Thyroid gland (tissue), 4 donors: ENCODE results near the gene MAPK1IP1L. TPM values are rescaled to one million over a fixed set of nuclear protein-coding genes. Genes with fewer than 3 reads are reported as not detected.
A peak's percentile ranks its signal among the peaks of the same experiment; 100 is the strongest.

ENCODE experiments used
- DNase-seq, 2 donors: peaks; one replicate each; pipeline ENCODE4 v3.0.0-alpha.2; 2019
- H3K27ac ChIP-seq, 3 donors: fragments of 200-600 bp; sonication (generic); 1 replicate in 2 of 3; 2 replicates in 1 of 3; pipeline ENCODE4 v1.5.1; 2016 to 2019; ENCODE audit warnings: mild to moderate bottlenecking in 1 of 3, moderate library complexity in 1 of 3
- H3K27me3 ChIP-seq: fragments of 200-600 bp; sonication (generic); one replicate; pipeline ENCODE4 v1.5.1; 2019
- H3K36me3 ChIP-seq, 2 donors: fragments of 200-600 bp; sonication (generic); one replicate each; pipeline ENCODE4 v1.5.1; 2016 to 2019
- H3K4me1 ChIP-seq, 2 donors: fragments of 200-600 bp; sonication (generic); one replicate each; pipeline ENCODE4 v1.5.1; 2017 to 2019
- H3K4me3 ChIP-seq, 3 donors: fragments of 200-600 bp; sonication (generic); replicated peaks in 1 of 3; 1 replicate in 2 of 3; 2 replicates in 1 of 3; pipeline ENCODE4 v1.5.1; 2016; ENCODE audit warnings: mild to moderate bottlenecking in 1 of 3
- H3K9me3 ChIP-seq: fragments of 200-600 bp; sonication (generic); one replicate; pipeline ENCODE4 v1.5.1; 2017
- CTCF ChIP-seq, 6 experiments: fragments of 200-600 bp in 3 of 6; fragments of 450-650 bp in 3 of 6; sonication (generic) in 3 of 6; IDR thresholded peaks; one replicate each; pipeline ENCODE4 v1.5.1; 2016 to 2019; ENCODE audit warnings: antibody characterized with exemption in 6 of 6, mild to moderate bottlenecking in 2 of 6, inconsistent platforms in 1 of 6, moderate library complexity in 1 of 6
- POLR2A ChIP-seq, 2 donors: fragments of 450-650 bp; IDR thresholded peaks; one replicate each; pipeline ENCODE4 v1.6.1; 2017; ENCODE audit warnings: antibody characterized with exemption in 2 of 2, mild to moderate bottlenecking in 2 of 2, moderate library complexity in 1 of 2
- WGBS, 2 donors: methylation state at CpG; one replicate each; pipeline ENCODE4 v1.1.5; 2017; 5-methylcytosine and 5-hydroxymethylcytosine counted together
- intact Hi-C: fragments of 100-400 bp; cut with DNase I; formaldehyde crosslinking; loops from one replicate; pipeline ENCODE4 v1.15.1; 2023
- total RNA-seq, 4 donors: library from RNA; depleted of rRNA; stranded (reverse); fragments of >200 nt; gene quantifications; one replicate each; pipeline ENCODE4 v1.2.3, GENCODE V29; 2016

Gene MAPK1IP1L
- total RNA-seq, 4 donors from 2014 or later: 56.6 to 89.9 (median 69.6) TPM

GRCh38 chr14:55065411-55065810 is 14.0 kb downstream of the MAPK1IP1L start:
- TF ChIP-seq POLR2A (IDR thresholded peaks at IDR 0.05) (no peak), CTCF (IDR thresholded peaks at IDR 0.05) (no peak)
- Histone ChIP-seq H3K4me1 (peaks cover 12 to 14% of the 10 kb centered on the region in 2 donors), H3K4me3 (no peak overlapping the region), H3K36me3 (peaks cover 14 to 16% of the 10 kb centered on the region in 2 donors), H3K27me3 (no peaks in the 10 kb centered on the region), H3K9me3 (no peaks in the 10 kb centered on the region), H3K27ac (peak overlapping the region in 2 of 3 donors; percentile 8 to 24)
- WGBS, 2 donors: 76 to 84% methylated on average over 2 of the region's 2 CpGs
- intact Hi-C loops: no loop called here
- no peak for DNase-seq

GRCh38 chr14:55066223-55066622 is 14.8 kb downstream of the MAPK1IP1L start:
- peaks cover 12 to 17% of the 10 kb centered on the region in 2 donors for H3K4me1 ChIP-seq
- no peaks in the 10 kb centered on the region for H3K9me3 ChIP-seq
- no peak overlapping the region for H3K4me3 ChIP-seq
- intact Hi-C loops: no loop called here
- H3K27ac ChIP-seq: peak overlapping the region in 1 of 3 donors; percentile 27
- H3K36me3 ChIP-seq: peaks cover 14 to 16% of the 10 kb centered on the region in 2 donors
- 94 to 97% methylated on average over 1 of the region's 1 CpG for WGBS, 2 donors
- no peak for DNase-seq
- TF ChIP-seq CTCF (IDR thresholded peaks at IDR 0.05) (no peak), POLR2A (IDR thresholded peaks at IDR 0.05) (no peak)
- no peaks in the 10 kb centered on the region for H3K27me3 ChIP-seq

GRCh38 chr14:55070981-55071411 is 19.5 kb downstream of the MAPK1IP1L start:
- no peak for DNase-seq
- H3K27me3 ChIP-seq: no peaks in the 10 kb centered on the region
- H3K4me3 ChIP-seq: no peak overlapping the region
- TF ChIP-seq CTCF (IDR thresholded peaks at IDR 0.05) (no peak), POLR2A (IDR thresholded peaks at IDR 0.05) (no peak)
- peaks cover 9 to 19% of the 10 kb centered on the region in 2 donors for H3K4me1 ChIP-seq
- no peaks in the 10 kb centered on the region for H3K9me3 ChIP-seq
- H3K36me3 ChIP-seq: no peaks in the 10 kb centered on the region
- H3K27ac ChIP-seq: peak overlapping the region in 1 of 3 donors; percentile 19
- 77 to 87% methylated on average over 4 of the region's 4 CpGs for WGBS, 2 donors
- intact Hi-C loops: no loop called here

GRCh38 chr14:55071870-55072640 is 20.6 kb downstream of the MAPK1IP1L start:
- intact Hi-C loops: no loop called here
- no peak overlapping the region for H3K4me3 ChIP-seq
- no peaks in the 10 kb centered on the region for H3K9me3 ChIP-seq
- peak overlapping the region; percentile 29 to 72 (median 43) for H3K27ac ChIP-seq
- WGBS, 2 donors: 10 to 15% methylated on average over 10 of the region's 10 CpGs
- DNase-seq: peak in 1 of 2 donors; percentile 32
- TF ChIP-seq CTCF (IDR thresholded peaks at IDR 0.05) (no peak), POLR2A (IDR thresholded peaks at IDR 0.05) (no peak)
- H3K36me3 ChIP-seq: no peaks in the 10 kb centered on the region
- H3K27me3 ChIP-seq: no peaks in the 10 kb centered on the region
- H3K4me1 ChIP-seq: peaks cover 9 to 19% of the 10 kb centered on the region in 2 donors

GRCh38 chr14:55073856-55074255 is 22.4 kb downstream of the MAPK1IP1L start:
- WGBS, 2 donors: 50 to 61% methylated on average over 2 of the region's 2 CpGs
- peaks cover 9 to 19% of the 10 kb centered on the region in 2 donors for H3K4me1 ChIP-seq
- no peak overlapping the region for H3K27ac ChIP-seq

More at GRCh38 chr14:55073856-55074255, 22.4 kb downstream of the MAPK1IP1L start:
- no peaks in the 10 kb centered on the region for H3K9me3 ChIP-seq
- no peaks in the 10 kb centered on the region for H3K27me3 ChIP-seq
- H3K4me3 ChIP-seq: no peak overlapping the region
- TF ChIP-seq CTCF (IDR thresholded peaks at IDR 0.05) (no peak), POLR2A (IDR thresholded peaks at IDR 0.05) (no peak)
- no peak for DNase-seq
- H3K36me3 ChIP-seq: no peaks in the 10 kb centered on the region
- intact Hi-C loops: no loop called here
